ENCODE measurements around the gene ATXN7.

ATXN7 gene

DNA sequence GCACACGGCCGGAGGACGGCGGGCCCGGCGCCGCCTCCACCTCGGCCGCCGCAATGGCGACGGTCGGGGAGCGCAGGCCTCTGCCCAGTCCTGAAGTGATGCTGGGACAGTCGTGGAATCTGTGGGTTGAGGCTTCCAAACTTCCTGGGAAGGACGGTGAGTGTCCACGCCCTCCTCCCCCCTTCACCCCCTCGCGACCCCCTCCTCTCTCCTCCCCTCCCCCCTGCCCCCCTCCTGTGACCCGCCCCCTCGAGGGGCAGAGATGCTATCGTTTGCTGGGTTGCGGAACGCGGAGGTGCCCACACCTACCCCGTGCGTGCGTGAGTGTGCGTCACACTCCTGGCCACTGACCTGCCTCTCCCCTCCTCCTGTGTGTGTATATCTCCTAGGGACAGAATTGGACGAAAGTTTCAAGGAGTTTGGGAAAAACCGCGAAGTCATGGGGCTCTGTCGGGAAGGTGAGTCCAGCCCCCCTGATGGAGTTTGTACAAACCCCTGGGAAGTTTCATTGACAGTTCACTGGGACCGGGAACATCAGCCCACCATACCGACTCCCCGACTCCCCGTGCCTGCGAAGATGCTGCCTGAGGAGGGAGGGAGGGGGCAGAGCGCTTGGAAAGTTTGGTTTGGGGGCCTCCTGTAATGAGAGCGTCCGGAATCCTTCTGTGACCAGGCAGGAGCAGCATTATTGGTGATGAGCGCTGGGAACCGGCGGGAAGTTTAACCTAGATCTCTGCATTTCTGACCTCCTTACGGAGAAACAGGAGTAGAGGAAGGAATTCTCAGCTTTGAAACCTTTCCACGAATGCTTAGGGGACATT lies 49.3 kb downstream of the ATXN7 start:
- Histone ChIP-seq H3K27ac (ENCODE audit: low read depth in 2 of 2, low read length in 2 of 2) (peak overlapping the region; percentile 93 to 95), H3K9me3 (ENCODE audit: control insufficient read depth in 2 of 2, low read length in 2 of 2) (no peaks in the 10 kb centered on the region), H3K27me3 (ENCODE audit: control insufficient read depth in 2 of 2, insufficient read depth in 2 of 2, low read length in 2 of 2) (no peaks in the 10 kb centered on the region), H3K36me3 (ENCODE audit: control insufficient read depth in 2 of 2, insufficient read depth in 2 of 2, low read length in 2 of 2) (peaks cover 8 to 13% of the 10 kb centered on the region in 2 donors), H3K9ac (ENCODE audit: low read depth in 1 of 2, low read length in 2 of 2) (peak overlapping the region; percentile 70 to 84), H3K4me1 (ENCODE audit: control insufficient read depth in 2 of 2, insufficient read depth in 2 of 2, low read length in 2 of 2) (peaks cover 22 to 23% of the 10 kb centered on the region in 2 donors), H3K4me3 (ENCODE audit: low read length in 2 of 2) (peak overlapping the region; percentile 73 to 80)

- no peak overlapping the region for H3K9ac ChIP-seq (ENCODE audit: low read depth in 1 of 2, low read length in 2 of 2)
- H3K27me3 ChIP-seq (ENCODE audit: control insufficient read depth in 2 of 2, insufficient read depth in 2 of 2, low read length in 2 of 2) = no peaks in the 10 kb centered on the region
- peaks cover 13 to 24% of the 10 kb centered on the region in 2 donors for H3K36me3 ChIP-seq (ENCODE audit: control insufficient read depth in 2 of 2, insufficient read depth in 2 of 2, low read length in 2 of 2)
- H3K27ac ChIP-seq (ENCODE audit: low read depth in 2 of 2, low read length in 2 of 2) = peak overlapping the region; percentile 24 to 32
- no peaks in the 10 kb centered on the region for H3K9me3 ChIP-seq (ENCODE audit: control insufficient read depth in 2 of 2, low read length in 2 of 2)
- H3K4me3 ChIP-seq (ENCODE audit: low read length in 2 of 2) = peak overlapping the region in 1 of 2 donors; percentile 7
- H3K4me1 ChIP-seq (ENCODE audit: control insufficient read depth in 2 of 2, insufficient read depth in 2 of 2, low read length in 2 of 2) = peaks cover 22 to 23% of the 10 kb centered on the region in 2 donors
Observed at GRCh38 chr3:63914312-63914711, 50.6 kb downstream of the ATXN7 start.

- Histone ChIP-seq H3K27ac (ENCODE audit: low read depth in 2 of 2, low read length in 2 of 2) (no peak overlapping the region), H3K9me3 (ENCODE audit: control insufficient read depth in 2 of 2, low read length in 2 of 2) (no peaks in the 10 kb centered on the region), H3K4me3 (ENCODE audit: low read length in 2 of 2) (no peak overlapping the region), H3K9ac (ENCODE audit: low read depth in 1 of 2, low read length in 2 of 2) (no peak overlapping the region), H3K36me3 (ENCODE audit: control insufficient read depth in 2 of 2, insufficient read depth in 2 of 2, low read length in 2 of 2) (peaks cover 23 to 35% of the 10 kb centered on the region in 2 donors), H3K27me3 (ENCODE audit: control insufficient read depth in 2 of 2, insufficient read depth in 2 of 2, low read length in 2 of 2) (no peaks in the 10 kb centered on the region), H3K4me1 (ENCODE audit: control insufficient read depth in 2 of 2, insufficient read depth in 2 of 2, low read length in 2 of 2) (peaks cover 11 to 12% of the 10 kb centered on the region in 2 donors)
Observed at GRCh38 chr3:63918321-63918720, 54.7 kb downstream of the ATXN7 start.

GRCh38 chr3:63920001-63920400 lies 56.3 kb downstream of the ATXN7 start:
- peaks cover 23 to 37% of the 10 kb centered on the region in 2 donors for H3K36me3 ChIP-seq (ENCODE audit: control insufficient read depth in 2 of 2, insufficient read depth in 2 of 2, low read length in 2 of 2)
- no peaks in the 10 kb centered on the region for H3K27me3 ChIP-seq (ENCODE audit: control insufficient read depth in 2 of 2, insufficient read depth in 2 of 2, low read length in 2 of 2)
- H3K27ac ChIP-seq (ENCODE audit: low read depth in 2 of 2, low read length in 2 of 2) = no peak overlapping the region
- no peak overlapping the region for H3K9ac ChIP-seq (ENCODE audit: low read depth in 1 of 2, low read length in 2 of 2)
- no peaks in the 10 kb centered on the region for H3K9me3 ChIP-seq (ENCODE audit: control insufficient read depth in 2 of 2, low read length in 2 of 2)
- peaks cover 0 to 3% of the 10 kb centered on the region in 2 donors for H3K4me1 ChIP-seq (ENCODE audit: control insufficient read depth in 2 of 2, insufficient read depth in 2 of 2, low read length in 2 of 2)
- H3K4me3 ChIP-seq (ENCODE audit: low read length in 2 of 2) = no peak overlapping the region

DNA sequence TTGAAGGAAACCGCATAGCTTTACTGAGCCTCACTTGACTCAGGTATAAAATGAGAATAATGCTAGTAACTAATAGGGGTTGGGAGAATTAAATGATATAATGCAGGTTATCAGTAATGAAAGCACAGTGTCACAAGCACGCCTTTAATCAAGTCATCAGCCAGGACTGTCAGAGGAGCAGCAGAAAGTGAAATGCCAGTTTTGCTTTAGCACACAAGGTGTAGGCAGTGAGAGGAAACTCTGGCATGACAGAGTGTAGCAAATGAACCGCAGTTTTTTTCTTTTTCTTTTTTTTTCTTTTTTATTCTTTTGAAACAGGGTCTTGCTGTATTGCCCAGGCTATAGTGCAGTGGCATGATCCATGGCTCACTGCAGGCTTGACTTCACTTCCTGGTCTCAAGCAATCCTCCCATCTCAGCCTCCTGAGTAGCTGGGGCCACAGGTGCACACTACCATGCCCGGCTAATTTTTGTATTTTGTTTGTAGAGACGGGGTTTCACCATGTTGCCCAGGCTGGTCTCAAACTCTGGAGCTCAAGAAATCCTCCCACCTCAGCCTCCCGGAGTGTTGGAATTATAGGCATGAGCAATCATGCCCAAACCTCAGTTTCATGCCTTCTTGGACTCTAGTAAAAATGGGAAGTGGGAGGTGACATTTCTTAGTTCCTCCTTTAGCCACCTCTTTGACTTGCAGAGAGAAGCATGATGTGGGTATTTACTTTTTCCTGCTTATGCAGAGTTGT lies 58.2 kb downstream of the ATXN7 start:
- H3K36me3 ChIP-seq (ENCODE audit: control insufficient read depth in 2 of 2, insufficient read depth in 2 of 2, low read length in 2 of 2) = peaks cover 24 to 41% of the 10 kb centered on the region in 2 donors
- no peaks in the 10 kb centered on the region for H3K9me3 ChIP-seq (ENCODE audit: control insufficient read depth in 2 of 2, low read length in 2 of 2)
- no peaks in the 10 kb centered on the region for H3K27me3 ChIP-seq (ENCODE audit: control insufficient read depth in 2 of 2, insufficient read depth in 2 of 2, low read length in 2 of 2)
- H3K4me3 ChIP-seq (ENCODE audit: low read length in 2 of 2) = no peak overlapping the region
- H3K4me1 ChIP-seq (ENCODE audit: control insufficient read depth in 2 of 2, insufficient read depth in 2 of 2, low read length in 2 of 2) = peaks cover 0 to 3% of the 10 kb centered on the region in 2 donors
- no peak overlapping the region for H3K9ac ChIP-seq (ENCODE audit: low read depth in 1 of 2, low read length in 2 of 2)
- H3K27ac ChIP-seq (ENCODE audit: low read depth in 2 of 2, low read length in 2 of 2) = no peak overlapping the region

- H3K4me3 ChIP-seq (ENCODE audit: low read length in 2 of 2) = no peak overlapping the region
- no peaks in the 10 kb centered on the region for H3K9me3 ChIP-seq (ENCODE audit: control insufficient read depth in 2 of 2, low read length in 2 of 2)
- H3K36me3 ChIP-seq (ENCODE audit: control insufficient read depth in 2 of 2, insufficient read depth in 2 of 2, low read length in 2 of 2) = peaks cover 21 to 34% of the 10 kb centered on the region in 2 donors
- no peaks in the 10 kb centered on the region for H3K27me3 ChIP-seq (ENCODE audit: control insufficient read depth in 2 of 2, insufficient read depth in 2 of 2, low read length in 2 of 2)
- H3K27ac ChIP-seq (ENCODE audit: low read depth in 2 of 2, low read length in 2 of 2) = no peak overlapping the region
- no peak overlapping the region for H3K9ac ChIP-seq (ENCODE audit: low read depth in 1 of 2, low read length in 2 of 2)
- H3K4me1 ChIP-seq (ENCODE audit: control insufficient read depth in 2 of 2, insufficient read depth in 2 of 2, low read length in 2 of 2) = peaks cover 0 to 3% of the 10 kb centered on the region in 2 donors
Observed at GRCh38 chr3:63922491-63923199, 59.0 kb downstream of the ATXN7 start.

GRCh38 chr3:63926309-63926708 lies 62.6 kb downstream of the ATXN7 start:
- Histone ChIP-seq H3K27ac (ENCODE audit: low read depth in 2 of 2, low read length in 2 of 2) (no peak overlapping the region), H3K27me3 (ENCODE audit: control insufficient read depth in 2 of 2, insufficient read depth in 2 of 2, low read length in 2 of 2) (no peaks in the 10 kb centered on the region), H3K9me3 (ENCODE audit: control insufficient read depth in 2 of 2, low read length in 2 of 2) (no peaks in the 10 kb centered on the region), H3K9ac (ENCODE audit: low read depth in 1 of 2, low read length in 2 of 2) (no peak overlapping the region), H3K4me3 (ENCODE audit: low read length in 2 of 2) (no peak overlapping the region), H3K36me3 (ENCODE audit: control insufficient read depth in 2 of 2, insufficient read depth in 2 of 2, low read length in 2 of 2) (peaks cover 9 to 24% of the 10 kb centered on the region in 2 donors), H3K4me1 (ENCODE audit: control insufficient read depth in 2 of 2, insufficient read depth in 2 of 2, low read length in 2 of 2) (peaks cover 0 to 3% of the 10 kb centered on the region in 2 donors)

DNA sequence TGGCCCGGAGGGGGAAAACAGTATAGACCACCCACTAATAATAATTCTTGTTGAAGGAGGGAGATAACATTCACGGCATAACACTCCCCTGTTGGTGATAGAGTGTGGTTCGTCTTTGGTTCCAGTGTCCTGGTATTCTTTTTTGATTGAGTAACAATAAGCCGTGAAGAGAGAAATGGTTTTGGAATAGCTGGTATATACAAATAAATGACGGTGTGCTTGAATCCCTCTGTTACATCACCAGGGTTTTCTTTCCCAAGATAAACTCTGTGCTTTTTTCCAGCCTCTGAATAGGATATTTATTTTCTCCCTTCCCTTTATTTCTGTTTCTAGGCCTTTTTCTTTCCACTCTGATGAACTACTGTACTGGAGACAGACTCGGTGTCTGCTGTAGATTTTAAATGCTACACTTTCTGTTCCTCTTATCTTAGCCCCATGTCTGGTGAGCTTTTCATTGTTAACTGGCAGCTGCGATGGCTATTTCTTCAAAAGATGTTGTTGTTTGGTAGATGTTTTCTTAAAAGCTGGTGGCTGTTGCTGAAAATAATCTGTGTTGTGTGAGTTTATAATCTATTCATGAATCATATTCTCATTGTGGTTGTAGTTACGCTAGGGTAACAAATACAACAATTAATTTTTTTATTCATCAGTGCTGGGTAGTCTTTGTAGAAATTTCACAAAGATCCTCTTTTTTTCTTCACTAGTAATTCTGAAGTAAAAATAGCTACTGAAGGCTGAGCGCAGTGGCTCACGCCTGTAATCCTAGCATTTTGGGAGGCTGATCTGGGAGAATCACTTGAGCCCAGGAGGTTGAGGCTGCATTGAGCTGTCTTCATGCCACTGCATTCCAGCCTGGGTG lies 64.0 kb downstream of the ATXN7 start:
- Histone ChIP-seq H3K27ac (ENCODE audit: low read depth in 2 of 2, low read length in 2 of 2) (no peak overlapping the region), H3K4me3 (ENCODE audit: low read length in 2 of 2) (no peak overlapping the region), H3K9ac (ENCODE audit: low read depth in 1 of 2, low read length in 2 of 2) (no peak overlapping the region), H3K9me3 (ENCODE audit: control insufficient read depth in 2 of 2, low read length in 2 of 2) (no peaks in the 10 kb centered on the region), H3K36me3 (ENCODE audit: control insufficient read depth in 2 of 2, insufficient read depth in 2 of 2, low read length in 2 of 2) (peaks cover 9 to 20% of the 10 kb centered on the region in 2 donors), H3K4me1 (ENCODE audit: control insufficient read depth in 2 of 2, insufficient read depth in 2 of 2, low read length in 2 of 2) (peaks cover 3% of the 10 kb centered on the region in 2 donors), H3K27me3 (ENCODE audit: control insufficient read depth in 2 of 2, insufficient read depth in 2 of 2, low read length in 2 of 2) (no peaks in the 10 kb centered on the region)

DNA sequence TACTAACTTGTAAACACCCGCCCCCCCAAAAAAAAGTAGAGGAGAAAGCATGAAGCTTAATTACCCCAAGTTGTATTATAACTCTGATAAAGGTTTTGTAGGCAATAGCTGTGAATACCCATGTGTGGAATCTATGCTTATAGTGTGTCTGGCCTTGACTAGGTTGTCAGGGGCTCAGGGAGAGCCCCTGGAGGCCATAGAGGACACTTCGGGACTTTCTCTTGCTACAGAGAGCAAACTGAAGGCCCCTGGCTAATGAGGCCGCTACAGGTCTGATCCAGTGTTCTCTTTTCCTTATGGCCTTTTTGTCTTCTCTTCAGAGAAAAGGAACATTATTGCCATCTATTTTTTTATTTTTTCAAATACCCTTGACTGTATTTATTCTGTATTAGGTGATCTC lies 67.6 kb downstream of the ATXN7 start:
- no peak overlapping the region for H3K9ac ChIP-seq (ENCODE audit: low read depth in 1 of 2, low read length in 2 of 2)
- no peak overlapping the region for H3K27ac ChIP-seq (ENCODE audit: low read depth in 2 of 2, low read length in 2 of 2)
- no peaks in the 10 kb centered on the region for H3K27me3 ChIP-seq (ENCODE audit: control insufficient read depth in 2 of 2, insufficient read depth in 2 of 2, low read length in 2 of 2)
- peaks cover 6 to 16% of the 10 kb centered on the region in 2 donors for H3K4me1 ChIP-seq (ENCODE audit: control insufficient read depth in 2 of 2, insufficient read depth in 2 of 2, low read length in 2 of 2)
- peaks cover 0 to 4% of the 10 kb centered on the region in 2 donors for H3K36me3 ChIP-seq (ENCODE audit: control insufficient read depth in 2 of 2, insufficient read depth in 2 of 2, low read length in 2 of 2)
- no peak overlapping the region for H3K4me3 ChIP-seq (ENCODE audit: low read length in 2 of 2)
- H3K9me3 ChIP-seq (ENCODE audit: control insufficient read depth in 2 of 2, low read length in 2 of 2) = no peaks in the 10 kb centered on the region
